GM18511 (cell line): Measurements from ENCODE around the gene ACP1.
A peak's percentile ranks its signal among the peaks of the same experiment; 100 is the strongest.

Source experiments
- ATAC-seq: cut with Tn5 transposase; IDR thresholded peaks from one replicate; pipeline ENCODE4 v1.9.1; 2021; ENCODE audit warnings: mild to moderate bottlenecking, moderate library complexity; ENCODE audit not compliant: unreplicated experiment

The ACP1 gene

DNA sequence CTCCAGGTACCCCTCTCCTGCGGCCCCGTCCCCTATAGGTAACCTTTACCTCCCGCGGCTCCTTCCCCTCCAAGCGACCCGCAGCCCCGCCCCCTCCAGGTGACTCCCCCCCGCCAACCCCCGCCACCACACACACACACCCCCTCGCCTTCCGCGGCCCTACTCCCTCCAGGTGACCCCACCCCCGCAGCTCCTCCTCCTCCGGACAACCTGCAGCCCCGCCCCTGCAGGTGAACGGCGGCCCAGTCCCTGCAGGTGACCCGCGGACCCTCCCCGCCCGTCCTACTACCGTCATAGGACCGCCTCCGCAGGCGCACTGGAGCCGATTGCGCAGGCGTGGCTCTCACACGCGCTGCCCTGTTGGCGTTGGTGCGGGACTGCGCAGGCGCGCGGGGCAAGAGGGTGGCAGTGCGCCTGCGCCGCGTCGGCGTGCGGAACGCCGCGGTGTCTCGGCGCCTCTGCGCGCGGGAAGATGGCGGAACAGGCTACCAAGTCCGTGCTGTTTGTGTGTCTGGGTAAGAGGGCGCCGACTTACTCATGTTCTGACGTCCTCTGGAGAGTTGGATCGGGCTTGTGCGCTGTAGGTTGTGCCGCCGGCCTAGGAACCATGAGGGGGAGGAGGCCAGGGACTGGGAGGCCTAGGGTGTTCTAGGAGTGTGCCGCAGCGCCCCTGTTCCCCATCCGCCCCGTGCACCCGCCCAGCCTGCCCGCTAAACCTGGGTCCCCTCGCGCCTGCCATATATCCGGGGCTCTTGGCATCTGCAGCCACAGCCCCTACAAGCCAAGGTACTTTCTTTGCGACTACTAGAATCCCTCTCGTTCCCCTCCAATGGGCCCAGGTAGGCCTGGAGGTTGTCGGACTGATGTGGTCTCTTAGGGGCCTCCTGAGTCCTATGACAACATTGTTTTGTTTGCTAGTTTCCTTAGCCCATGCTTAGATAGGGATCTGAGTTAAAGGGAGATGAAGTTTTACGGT is at the start of gene ACP1:
ACP1 (plus strand) TSS at position 455 of the 976 bp plus-strand sequence; CDS start at position 473, 18 bp downstream.
- ATAC-seq, result peak; percentile 89

DNA sequence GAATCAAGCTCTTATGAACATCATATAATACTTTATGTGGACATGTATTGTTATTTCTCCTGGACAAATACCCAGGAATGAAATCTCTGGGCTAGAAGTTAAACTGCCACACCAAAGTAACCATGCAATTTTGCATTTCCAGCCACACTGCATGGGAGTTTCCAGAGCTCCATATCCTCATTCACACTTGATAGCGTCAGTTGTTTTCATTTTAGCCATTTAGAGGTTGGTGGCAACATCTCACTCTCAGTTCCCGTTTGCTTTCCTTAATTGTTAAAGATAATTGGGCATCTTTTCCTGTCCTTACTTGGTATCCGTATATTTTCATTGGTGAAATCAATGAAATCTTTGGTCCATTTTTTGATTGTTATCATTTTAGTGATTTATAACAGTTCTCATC is 48.7 kb upstream of the ACP1 start:
- no peak for ATAC-seq

DNA sequence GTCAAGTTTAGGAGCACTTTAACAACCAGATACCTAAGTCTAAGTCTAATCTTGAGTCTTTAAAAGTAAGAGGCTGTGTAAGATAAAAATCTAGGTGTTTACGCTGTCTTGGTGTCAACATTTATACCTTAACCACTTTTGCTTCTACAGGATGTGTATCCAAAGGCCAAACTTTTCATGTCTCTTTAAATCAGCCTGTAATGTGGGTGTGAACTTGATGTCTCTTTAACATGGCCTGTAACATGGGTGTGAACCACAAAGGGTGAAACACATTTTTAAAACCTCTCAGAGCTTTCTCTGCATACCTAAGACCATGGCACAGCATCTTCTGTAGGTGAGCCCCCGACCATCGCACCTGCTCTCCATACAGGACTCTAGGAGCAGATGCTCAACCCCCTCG is 41.3 kb upstream of the ACP1 start:
- no peak for ATAC-seq

DNA sequence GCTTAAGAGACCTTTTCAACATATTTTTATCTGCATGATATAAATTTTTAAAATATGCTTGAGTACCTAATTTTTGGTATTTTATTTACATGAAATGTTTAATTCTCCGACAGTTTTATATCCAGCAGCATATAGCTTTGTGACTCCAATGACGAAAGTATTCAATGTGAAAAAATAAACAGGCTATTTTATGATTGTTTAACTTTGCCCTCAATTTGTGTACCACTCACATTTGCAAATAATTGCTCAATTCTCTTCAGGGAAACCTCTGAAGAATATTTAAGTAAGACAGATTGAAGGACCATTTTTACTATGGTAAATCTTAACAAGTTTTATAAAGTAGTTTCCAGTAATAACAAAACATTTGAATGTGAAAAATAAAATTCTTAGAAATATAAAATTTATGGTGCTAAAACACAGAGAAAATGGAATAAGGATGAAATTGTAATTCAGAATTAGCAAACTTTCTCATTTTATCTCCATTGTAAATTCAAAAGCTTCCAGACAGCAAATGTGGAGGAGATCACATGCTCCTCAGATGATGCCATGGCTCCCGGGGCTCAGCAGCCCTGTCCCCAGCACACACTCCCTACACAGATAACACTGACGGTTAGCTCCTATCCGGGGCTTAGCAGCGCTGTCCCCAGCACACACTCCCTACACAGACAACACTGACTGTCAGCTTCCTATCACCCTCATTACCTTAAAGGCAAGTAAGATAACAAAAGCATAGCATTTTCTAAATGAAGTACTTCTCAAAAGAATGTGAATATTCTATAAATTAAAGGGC is 40.6 kb upstream of the ACP1 start:
- ATAC-seq, result no peak

GRCh38 chr2:228115-228514 is 36.6 kb upstream of the ACP1 start:
- ATAC-seq, result no peak

DNA sequence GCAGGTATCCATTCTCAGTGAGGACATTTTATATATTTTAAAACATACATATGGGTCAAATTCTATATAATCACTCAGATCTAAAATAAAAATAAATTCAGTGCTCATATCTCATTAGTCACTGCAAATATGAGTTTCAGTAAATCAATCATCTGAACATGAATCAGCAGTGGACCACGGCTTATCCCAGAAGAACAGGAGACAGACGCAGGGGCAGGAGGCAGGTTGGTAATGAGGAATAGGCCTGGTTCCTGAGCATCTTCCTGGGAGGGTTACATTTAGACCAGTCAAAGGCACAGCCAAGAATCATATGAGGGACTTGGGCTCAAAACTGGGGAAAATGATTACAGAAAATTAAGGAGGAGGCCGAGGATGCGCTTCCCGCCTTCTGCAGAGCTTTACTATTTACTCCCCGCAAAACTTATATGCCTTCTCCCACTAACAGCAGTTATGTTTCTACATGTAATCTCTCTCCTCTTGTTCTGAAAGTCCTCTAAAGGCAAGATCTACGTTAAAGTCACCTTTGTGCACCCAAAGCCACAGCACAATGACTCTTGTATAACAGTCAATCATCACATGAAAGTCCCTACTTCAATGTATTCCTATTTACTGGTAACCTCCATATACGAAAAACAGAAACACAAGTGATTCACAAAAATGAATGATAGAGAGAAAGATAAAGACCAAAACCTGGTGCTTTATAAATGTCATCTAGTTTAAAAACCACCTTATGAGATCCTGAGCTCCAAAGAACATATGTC is 36.0 kb upstream of the ACP1 start:
- no peak for ATAC-seq

DNA sequence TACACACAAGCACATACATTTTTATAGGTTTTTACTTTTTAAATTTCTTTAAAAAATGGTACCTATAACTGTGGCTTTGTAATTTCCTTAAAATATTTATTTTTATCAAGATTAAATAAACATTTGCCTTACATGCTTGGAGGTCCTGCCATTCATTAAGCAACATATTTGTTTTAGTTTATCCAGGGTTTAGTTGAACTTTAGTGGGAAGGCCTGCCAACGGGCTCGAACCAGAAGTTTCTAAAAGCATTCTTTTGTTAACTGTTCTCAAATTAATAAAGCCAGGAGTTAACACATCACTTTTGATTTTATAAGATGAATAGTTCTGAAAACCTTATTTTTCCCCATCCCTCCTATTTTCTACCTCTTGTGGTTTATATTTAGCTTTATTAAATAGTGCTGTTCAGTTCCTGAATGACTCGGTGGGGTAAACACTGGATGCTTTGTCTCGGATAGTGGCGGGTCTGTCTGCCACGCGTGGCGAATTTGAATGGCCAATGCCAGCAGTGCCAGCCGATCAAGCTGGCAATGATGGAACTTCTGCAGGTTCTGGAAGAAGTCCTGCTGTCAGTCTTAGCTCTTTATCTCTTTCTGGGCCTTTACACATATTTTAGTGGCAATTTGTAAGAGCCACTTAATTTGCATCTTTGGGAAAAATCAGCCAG is 33.1 kb upstream of the ACP1 start:
- no peak for ATAC-seq

DNA sequence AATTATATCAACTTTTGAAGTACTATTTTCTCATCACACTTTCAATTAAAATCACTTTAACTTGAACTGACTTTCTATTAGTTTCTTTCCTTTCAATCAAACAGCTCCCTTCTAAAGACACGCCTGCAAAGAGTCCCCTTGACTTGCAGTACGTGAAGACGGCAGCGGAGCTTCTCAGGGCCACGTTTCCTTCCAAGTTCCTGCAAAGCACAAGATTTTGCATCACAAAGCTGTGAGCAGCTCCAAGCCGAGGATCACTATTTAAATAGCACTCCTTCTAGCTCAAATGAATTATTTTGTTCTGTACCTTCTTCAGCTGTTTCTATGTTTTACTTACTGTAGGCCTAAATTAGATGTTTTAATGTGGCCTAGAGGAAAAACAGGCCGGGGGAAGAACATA is 31.7 kb upstream of the ACP1 start:
- no peak for ATAC-seq

DNA sequence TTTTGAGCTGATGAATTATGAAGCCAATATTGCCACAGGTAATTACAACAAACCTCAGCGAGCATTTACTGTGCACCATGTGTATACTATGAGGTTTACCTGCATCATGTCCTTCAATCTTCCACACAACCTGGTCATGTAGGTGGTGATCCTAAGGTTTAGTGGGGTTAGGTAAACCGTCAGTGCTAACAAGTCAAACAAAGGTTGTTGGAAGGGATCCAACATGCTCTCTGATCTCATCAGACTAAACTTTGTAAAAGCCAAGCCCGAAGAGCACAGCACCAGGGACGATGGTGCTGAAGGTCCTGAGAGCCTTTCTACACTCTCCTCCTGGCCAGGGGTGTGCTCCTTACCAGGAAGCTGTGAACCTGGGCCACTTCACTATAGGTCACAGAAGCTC is 30.3 kb upstream of the ACP1 start:
- ATAC-seq, result no peak

GRCh38 chr2:236993-237539 is 27.7 kb upstream of the ACP1 start:
- no peak for ATAC-seq

DNA sequence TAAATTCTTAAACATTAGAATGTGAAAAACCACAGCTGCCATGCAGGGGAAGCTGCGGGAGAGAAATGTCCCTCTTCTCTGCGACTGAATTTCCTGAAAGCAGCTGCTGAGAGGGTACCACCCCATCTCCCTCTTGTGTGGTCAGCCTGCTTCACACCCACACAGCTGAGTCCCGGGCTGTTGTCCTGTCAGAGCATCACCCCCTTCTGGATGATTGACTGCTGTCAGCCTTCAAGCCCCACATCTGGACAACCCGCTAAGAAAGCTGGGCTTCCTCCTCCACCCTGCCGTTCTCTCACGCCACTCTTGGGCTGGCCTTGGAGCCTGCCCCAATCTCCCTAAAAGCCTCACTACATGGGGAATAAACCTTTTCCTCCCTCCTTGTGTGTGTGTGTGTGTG is 26.9 kb upstream of the ACP1 start:
- ATAC-seq, result no peak

- ATAC-seq, result no peak
Measured at GRCh38 chr2:238431-238830, 26.3 kb upstream of the ACP1 start.

DNA sequence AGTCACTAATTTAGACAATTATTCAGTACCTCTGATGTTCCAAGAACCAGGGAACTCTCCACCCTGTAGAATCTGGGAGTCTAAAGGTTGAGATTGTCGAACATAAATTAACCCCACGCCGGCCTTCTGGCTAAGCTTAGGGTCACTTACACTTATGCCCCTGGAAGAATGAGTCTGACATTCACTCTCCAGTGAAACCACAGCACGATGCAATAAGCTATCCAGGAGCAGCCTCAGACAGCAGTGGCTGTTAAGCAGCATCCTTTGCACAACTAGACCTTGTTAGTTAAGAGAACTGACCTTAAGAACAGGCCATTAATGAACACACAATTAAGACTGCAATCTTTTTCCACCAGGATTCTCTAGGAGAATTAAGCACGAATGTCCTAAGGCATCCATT is 25.9 kb upstream of the ACP1 start:
- ATAC-seq, result no peak

DNA sequence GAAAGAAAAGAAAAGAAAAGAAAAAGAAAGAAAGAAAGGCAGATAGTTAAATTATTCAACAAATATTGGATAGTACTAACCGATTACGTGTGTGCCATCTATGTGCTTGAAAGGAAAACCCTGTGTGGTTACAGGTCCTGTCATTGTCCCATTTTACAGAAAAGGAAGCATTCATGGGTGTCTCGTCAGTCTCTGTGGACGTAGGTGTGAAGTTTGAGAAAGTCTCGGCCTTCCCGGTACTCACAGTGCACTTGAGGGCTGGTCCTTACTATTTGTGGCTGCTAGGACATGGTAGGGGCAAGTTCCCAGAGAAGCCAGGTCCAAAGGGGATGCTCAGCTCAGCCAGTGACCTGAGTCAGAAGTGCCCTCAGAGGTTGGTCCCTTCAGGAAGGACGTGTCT is 20.2 kb upstream of the ACP1 start:
- no peak for ATAC-seq

DNA sequence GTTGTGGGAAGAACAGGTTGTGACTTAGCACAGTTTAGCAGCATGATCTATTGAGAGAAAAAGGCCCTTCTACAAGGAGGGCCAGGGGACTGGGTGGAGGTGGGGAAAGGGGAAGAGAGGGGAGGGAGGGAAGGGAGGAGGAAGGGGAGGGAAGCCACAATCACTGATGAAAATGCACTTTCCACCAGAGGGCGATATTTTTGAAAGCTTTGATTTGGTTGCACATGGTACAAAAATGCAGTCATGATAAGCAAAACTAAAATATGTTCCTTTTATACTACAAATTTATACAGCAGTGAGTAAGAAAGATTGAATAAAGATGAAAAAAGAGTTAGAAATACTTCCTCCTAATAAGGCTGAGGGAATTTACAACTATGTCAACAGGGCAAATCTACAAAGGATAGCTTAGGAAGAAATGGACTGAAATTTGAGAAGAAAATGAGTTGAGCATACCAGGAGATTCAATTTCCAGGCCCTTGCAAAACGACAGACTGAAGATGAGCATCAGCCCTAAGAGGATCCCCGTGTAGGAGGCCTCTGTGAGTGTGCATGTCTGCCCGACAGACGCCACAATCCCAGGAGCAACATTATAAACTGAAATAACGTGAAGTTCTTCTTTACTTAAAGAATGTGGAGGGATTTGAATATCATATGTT is 18.1 kb upstream of the ACP1 start:
- ATAC-seq, result peak; percentile 79

GRCh38 chr2:248724-249123 is 16.0 kb upstream of the ACP1 start:
- no peak for ATAC-seq

- ATAC-seq, result no peak
Measured at GRCh38 chr2:249538-250042, 15.2 kb upstream of the ACP1 start.

GRCh38 chr2:252001-252602 is 12.6 kb upstream of the ACP1 start:
- no peak for ATAC-seq

DNA sequence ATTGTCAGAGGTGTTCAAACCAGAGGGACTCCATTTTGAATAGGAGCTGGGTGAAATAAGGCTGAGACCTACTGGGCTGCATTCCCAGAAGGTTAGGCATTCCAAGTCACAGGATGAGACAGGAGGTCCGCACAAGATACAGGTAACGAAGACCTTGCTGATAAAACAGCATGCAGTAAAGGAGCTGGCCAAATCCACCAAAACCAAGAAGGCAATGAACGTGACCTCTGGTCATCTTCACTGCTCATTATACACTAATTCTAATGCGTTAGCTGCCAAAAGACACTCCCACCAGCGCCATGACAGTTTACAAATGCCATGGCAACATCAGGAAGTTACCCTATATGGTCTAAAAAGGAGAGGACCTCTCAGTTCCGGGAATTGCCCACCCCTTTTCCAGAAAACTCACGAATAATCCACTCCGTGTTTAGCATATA is 11.5 kb upstream of the ACP1 start:
- no peak for ATAC-seq
